Pons (tissue), 1 donor: ENCODE results near the gene HNF1B.
"Not testable (repeated sequence)": the region's sequence is repeated elsewhere in the genome, so short reads cannot be mapped to it uniquely, and the experiment has no call there.

ENCODE experiments used
- DNase-seq: peaks from one replicate; pipeline ENCODE4 v3.0.0-alpha.2; 2016; ENCODE audit warnings: low spot score

Gene HNF1B

DNA sequence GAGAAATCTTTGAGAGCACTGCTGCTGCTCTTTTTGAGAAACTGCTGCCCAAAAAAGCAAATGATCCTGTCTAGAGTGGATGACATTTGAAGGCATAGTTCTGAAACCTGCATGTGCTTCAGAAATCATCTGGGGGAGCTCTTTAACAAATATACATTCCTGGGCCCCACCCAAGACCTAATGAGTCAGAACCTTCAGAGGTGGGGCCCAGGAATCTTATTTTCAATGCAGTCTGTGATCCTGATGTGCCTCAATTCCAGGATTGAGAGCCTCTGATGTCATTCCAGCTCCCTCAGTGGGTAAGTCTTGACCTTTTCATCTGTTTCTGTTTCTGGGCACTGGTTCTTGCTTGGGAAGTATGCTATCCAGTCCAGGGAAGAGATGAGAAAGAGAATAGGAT is 42.3 kb downstream of the HNF1B start:
- no peak for DNase-seq

DNA sequence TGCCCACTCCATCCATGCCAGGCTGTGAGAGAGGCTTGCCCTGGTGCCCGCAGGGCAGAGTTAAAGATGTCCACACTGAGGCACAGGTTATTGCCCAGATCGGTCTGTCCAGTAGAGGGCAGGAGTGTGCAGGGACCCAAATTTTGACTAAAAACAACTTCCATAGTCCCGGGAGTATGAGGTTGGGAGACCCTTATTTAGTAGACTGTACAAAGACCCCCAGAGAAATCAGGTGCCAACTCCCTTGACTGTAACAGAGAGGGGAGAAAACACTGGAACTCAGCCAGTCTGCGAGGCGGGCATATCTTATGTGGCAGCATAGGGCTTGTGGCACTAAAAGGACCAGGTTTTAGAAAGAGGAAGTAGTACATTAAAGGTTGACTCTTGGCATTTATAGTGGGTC is 43.4 kb downstream of the HNF1B start:
- DNase-seq = no peak

DNA sequence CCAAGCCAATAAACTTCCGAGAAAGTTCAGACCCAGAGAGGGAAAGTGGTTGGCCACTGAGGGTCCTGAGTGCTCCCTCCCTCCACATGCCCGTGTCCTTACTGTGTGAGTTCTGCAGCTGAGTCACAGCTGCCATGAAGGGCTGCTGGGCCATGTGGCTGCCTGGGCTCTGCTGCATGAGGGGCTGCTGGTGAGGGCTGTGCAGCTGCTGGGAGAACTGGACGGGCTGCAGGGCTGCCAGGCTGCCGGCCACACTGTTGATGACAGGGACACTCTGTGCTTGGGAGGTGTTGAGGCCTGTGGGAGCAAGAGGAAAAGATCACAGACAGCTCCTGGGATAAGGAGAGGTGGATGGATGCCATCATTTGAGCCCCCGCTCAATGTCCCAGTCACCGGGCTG is 44.0 kb downstream of the HNF1B start:
- no peak for DNase-seq

DNA sequence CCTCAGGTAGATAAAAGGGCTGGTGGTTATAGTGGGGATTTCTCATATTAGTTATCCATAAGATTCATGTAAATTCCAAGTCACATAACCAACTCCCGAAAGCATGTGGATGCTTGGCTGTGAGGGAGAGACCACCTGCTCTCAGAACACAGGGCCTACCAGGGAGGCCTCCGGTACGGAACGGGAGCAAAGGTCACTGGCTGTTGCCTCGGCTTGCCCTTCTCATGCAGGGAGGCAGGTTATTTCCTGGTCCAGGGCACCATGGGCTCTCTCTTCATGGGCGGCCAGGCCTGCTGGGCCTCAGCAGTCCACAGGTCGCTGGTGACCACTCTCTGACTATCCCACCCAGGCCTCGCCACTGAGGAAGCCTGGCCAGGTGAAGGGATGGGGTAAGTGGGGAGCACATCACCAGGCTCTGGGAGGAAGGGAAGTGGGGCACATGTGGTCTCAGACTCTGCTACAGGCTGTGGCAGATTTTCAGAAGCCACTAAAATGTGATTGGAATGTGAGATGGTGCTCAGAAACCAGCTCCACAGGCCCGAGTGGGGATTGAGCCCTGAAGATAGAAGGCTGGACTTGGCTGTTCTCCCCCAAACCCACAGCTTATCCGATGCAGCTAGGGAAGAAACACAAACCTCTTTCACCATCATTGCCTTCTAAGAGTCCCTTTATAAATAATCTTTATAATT is 45.4 kb downstream of the HNF1B start:
- no peak for DNase-seq

DNA sequence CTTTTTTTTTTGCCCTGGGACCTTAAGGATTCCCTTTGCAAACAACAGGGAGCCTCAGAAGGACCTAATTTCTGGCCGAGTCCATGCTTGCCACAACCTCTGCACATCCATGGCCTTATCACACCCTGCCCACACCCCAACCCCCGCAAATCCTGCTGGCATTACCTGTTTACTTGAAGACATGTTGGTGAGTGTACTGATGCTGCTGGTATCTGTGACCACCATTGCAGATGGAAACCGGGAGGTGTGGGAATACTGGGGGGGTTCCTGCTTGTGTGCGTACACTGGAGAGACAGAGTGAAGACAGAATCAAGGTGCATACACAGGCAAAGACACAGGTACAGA is 46.0 kb downstream of the HNF1B start:
- DNase-seq = no peak

DNA sequence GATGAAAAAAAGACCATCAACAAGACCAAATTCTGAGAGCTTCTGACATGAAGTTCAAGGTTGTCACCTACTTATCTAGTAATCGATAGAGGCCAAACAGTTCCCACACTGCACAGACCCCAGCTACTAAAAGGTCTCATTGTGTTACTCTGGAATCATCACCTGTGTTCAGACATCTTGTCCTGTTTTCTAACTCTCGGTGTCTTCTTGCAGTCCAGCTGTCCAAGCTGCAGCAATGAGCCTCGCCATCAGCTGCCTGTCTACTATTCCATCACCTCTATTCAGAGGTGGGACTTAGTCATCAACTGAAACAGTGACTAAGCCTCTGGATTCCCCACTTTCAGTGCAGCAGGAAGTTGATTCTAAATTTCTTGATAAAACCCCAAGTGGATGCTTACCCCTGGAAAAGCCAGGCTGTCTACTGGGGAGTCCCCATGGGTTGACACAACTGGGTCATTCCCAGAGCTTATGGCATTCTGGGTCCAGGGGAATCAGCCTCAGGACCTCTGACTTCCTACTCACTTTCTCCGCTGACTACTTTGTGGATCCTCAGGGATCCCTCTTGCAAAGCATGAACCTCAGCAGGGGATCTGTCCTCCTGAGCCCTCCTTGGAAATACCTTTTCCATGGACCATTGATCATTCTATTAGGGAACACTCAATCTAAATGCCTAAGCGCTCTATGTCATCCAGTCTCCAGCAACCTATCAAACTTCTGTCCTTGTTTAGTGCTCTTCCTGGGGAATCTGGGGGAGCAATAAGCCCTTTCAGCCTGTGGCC is 46.5 kb downstream of the HNF1B start:
- no peak for DNase-seq

DNA sequence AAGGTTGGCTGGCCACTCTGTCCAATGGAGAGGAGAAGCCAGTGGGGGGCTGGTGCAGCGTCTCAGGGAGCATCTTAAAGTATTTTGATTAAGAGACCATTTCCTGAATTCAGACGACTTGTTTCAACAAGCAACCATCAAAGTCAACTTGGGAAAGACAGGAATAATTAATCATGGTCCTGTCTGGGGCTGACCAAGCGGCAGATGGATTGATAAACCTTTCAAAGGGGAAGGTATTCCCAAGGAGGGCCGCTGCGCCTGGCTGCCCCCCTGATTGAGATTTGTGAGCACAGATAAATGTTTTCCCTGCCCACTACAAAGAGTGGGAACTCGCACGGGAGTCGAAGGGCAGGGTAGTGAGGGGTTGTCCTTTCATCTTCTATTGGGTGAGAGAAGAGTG is 47.5 kb downstream of the HNF1B start:
- DNase-seq = no peak

DNA sequence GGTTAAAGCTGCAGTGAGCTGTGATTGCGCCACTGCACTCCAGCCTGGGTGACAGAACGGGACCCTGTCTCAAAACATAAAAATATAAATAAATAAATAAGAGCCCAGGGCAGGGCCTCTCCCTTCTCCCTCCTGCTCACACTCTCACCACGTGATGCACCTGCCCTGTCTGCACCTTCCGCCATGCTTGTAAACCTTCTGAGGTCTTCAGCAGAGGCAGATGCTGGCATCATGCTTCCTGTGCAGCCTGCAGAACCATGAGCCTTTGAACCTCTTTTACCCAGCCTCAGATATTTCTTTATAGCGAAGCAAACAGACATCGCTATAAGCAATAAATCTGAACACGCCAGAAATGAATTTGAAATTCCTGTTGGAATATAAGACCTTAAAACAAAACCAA is 48.5 kb downstream of the HNF1B start:
- no peak for DNase-seq

DNA sequence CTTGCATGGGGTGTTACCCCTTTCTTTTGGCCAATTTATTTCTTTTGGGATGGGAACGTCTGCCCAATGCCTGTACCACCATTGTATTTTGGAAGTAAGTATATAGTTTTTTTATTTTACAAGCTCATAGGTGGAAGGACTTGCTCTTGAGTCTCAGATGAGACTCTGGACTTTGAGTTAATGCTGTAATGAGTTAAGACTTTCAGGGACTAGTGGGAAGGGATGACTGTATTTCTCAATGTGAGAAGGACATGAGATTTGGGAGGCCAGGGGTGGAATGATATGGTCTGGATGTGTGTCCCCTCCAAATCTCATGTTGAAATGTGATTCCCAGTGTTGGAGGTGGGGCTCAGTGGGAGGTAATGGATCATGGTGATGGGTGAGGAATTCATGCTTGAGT is 49.1 kb downstream of the HNF1B start:
- DNase-seq = no peak

DNA sequence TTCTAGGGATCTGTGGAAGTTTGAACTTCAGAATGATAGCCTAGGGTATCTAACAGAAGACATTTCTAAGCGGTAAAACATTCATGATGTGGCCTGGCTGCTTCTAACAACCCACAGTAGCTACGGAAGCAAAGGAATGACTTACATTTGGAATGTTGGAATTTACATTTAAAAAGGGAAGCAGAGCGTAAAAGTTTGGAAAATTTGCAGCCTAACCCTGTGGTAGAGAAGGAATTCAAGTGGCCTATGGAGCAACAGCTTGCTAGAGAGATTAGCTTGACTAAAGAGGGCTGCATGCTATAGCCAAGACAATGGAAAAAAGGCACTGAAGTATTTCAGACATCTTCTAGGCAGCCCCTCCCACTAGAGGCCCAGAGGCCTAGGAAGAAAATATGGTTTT is 50.1 kb downstream of the HNF1B start:
- no peak for DNase-seq

DNA sequence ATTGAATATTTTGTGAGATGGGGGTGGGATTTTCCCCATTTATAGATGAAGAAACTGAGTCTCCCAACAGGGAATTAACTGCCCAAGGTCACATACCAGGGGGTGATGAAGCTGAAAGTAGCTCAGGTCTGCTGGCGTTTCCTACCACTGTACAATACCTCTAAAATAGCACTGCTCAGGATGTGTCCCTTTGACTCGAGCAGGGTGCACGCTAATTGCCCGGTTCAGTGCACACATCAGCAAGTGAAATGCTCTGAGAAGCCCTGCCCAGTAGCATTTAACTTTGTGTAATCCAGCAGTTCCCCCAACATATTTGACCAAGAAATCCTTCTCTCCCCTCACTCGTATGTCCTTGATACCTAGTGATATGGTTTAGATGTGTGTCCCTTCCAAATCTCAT is 51.5 kb downstream of the HNF1B start:
- no peak for DNase-seq

DNA sequence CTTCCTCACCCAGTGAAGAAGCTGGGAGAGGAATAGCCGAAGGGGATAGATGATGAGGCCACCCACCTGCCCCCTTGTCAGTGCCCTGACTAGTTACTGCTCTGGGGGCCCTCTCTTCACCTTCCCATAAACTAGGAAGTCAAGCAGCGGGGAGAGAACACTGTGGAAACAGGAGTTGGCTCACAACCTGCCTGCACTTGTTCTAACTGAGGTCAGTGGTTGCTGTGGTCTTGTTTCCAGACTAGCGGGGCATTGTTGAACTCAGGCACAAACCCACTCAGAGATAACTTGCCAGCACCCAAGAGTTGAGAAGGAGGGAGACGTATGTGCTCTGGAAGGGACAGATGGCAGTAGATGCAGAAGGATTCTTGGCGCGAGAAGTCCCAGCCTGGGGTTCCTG is 53.1 kb downstream of the HNF1B start:
- DNase-seq = no peak

DNA sequence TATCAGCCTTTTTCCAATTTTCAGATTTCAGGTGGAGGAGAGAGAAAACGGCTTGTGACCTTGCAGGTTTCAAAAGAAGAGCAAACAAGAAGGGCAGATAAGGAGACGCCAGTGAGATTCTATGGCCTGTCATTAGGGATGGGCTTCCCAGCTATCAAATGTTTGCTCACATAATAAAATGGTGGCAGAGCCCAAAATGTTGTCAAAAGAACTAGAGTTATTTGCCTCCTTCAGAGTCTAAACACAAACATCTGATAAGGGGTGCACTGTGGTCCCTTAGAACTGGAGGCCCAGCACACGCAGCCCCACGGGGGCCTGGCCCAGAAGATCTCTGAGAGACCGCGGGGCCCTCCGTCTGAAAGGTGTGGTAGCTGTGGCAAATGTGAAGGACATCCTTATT is 55.5 kb downstream of the HNF1B start:
- no peak for DNase-seq

DNA sequence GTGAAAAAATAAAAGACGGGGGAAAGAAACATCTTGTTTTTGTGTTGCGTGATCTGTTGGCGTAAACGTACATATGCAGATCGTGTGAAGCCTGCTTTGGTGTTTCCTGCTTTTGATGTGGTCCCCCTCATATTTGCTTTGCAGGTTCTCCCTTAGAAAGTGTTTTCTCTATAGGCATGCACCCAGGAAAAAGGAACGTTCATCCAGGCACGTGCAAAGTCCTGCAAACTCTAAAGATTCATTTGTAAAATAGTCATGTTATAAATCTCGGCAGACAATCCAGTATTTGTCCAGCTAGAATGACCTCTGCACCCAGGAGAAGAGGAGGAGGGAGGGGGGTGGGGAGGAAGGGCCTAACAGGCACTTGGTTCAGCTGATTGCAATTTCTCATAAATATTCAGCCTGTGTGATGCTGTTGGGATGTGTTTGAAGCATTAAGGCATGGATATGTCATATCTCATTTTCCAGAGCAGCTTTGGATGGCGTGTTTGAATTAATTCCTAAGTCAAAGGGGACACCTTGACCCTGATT is 61.3 kb downstream of the HNF1B start:
- peak; percentile 2 for DNase-seq

DNA sequence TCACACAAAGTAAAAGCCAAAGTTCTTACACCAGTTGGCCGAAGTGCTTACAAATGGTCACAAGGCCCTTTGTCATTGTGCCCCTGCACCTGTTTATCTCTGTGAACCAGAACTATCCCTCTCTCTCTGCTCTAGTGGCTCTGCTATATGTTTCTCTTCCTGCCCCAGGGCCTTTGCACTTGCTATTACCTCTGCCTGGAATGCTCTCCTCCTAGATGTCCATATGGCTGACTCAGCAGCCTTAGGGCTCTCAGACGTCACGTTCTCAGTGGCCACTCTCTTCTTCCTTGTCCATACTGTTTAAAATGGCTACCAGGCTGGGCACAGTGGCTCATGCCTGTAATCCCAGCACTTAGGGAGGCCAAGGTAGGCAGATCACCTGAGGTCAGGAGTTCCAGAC is 62.9 kb downstream of the HNF1B start:
- DNase-seq = no peak

DNA sequence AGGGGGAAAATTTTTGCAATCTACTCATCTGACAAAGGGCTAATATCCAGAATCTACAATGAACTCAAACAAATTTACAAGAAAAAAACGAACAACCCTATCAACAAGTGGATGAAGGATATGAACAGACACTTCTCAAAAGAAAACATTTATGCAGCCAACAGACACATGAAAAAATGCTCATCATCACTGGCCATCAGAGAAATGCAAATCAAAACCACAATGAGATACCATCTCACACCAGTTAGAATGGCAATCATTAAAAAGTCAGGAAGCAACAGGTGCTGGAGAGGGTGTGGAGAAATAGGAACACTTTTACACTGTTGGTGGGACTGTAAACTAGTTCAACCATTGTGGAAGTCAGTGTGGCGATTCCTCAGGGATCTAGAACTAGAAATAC is 64.9 kb downstream of the HNF1B start:
- DNase-seq = not testable (repeated sequence)

DNA sequence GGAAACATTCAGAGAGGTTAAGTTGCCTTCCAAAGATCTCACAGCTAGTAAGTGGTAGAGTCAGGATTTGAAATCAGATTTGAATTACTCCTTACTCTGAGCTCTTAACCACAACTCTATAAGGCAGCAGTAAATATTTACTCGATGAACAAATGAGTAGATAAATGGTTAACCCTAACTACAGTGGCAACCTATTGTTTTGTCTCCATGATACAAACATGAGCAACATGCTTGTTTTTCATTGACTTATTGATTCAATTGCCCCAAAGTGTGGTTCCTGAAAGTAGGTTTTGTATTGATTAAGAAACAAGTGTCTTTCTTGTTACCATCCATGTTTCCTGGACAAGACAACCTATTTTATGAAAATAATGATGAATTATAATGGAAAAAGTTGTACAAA is 66.8 kb downstream of the HNF1B start:
- DNase-seq = no peak

DNA sequence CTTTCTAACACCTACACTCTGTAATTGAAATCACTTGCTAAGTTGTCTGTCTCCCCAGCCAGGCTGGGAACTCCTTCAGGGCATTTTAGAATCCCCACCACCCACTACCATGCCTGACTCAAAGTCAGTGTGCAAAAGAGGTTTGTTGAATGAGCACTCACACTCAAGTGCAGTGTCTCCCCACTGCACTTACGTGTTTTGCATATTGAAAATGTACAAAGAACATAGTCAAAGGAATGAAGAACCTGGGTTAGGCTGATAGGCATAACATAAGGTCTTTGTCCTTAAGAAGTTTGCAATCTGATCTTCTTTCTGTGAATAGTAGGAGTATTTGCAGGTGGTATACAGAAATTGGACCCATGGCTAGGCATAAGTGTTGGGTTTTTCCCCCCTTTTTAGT is 67.8 kb downstream of the HNF1B start:
- DNase-seq = no peak

DNA sequence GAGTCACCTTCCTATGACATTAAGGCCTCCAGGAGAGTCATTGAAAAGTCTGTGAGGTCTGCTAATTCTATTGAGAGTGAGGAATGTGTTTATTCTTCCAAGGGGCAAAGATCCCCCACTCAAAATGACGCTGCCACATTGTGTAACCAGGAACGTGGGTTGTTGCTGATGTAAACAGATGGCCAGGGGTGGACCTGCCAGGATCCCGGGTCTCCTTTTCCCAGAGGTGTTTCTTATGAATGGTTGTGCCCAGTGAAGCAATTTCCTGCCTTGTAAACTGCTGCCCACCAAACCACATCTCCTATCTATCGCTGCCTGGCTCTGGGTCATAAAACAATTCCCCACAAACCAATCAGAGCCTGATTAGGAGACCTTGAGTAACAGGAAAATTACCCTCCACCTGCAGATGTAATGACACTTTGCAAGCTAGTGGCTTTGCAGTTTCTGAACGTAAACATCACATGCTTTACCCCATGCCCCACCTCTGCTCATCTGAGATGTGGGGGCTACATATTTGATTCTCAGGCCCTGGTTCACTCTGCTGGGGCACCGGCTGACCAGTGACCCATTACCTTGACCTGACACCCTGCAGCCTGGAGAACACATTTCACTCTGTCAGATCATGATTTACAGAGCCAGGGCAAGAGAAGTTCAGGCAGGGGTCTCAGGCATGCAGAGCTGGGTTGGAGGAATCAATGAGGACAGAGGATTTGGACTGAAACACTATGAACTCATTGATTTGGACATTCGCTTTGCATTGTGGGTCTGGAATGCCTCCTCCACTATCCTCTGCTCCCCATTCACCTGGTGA is 68.5 kb downstream of the HNF1B start:
- DNase-seq = no peak

DNA sequence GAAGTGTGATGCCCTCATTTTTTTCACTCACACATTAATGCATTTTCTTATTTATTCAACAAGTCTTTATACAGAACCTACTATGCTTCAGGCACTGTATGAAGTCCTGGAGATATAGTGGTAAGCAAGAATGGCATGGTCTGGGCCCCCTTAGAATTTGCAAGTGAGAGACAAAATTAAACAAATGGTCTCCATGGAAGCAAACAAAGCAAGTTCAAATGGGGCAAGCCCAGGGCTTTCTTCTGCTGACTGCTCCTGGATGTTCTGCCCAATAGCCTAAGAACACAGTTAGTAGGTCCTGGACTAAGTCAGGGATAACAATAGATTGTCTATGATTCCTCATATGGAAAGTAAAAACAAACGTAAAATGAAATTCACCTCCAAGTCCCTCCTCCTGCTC is 70.3 kb downstream of the HNF1B start:
- no peak for DNase-seq

DNA sequence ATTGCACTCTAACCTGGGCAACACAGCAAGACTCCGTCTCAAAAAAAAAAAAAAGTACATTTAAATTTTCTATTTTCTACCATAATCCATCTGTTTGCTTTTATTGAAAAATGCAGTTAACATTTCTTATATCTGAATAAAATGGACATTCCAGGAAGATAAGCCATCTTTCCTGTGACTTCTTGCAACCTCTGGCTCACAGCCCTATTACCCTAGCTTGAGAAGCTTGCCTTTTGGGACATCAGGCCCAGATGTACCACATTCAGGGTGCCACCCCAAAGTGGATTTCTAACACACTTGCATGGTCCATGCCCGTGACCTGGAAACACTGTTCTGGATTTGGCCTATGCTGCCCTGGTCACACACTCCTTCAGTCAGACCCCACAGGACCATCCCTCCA is 71.5 kb downstream of the HNF1B start:
- DNase-seq = no peak

DNA sequence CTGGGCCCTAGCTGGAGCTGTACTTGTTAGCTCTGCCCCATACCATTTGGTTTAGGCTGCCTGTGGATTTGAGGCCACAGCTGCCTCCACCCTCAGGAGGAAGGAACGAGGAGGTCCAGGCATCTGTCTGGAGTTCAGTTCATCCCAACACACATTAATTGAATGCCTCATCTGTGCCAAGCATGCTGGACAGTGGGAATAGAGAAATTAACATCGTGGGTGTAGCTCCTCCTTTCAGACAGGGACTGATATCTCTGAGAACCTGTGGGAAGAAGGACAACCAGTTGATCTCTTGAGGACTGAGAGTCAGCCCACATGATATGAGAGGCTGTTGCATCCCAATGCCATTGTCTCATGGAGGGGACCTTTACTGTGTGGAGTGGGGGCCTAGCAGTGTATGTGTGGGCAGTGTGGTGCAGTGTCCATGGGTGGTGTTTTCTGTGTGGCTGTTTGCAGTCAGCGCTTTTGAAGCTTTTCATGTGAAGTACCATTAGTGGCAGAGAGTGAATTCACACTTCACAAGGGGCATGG is 72.2 kb downstream of the HNF1B start:
- DNase-seq = no peak
